HL-60 (cell line): ENCODE results near the gene SNRNP25. TPM values are rescaled to one million over a fixed set of nuclear protein-coding genes. Genes with fewer than 3 reads are reported as not detected.

ENCODE experiments used
- microRNA-seq: library from miRNA; unstranded; fragments of <30 nt; microRNA quantifications from one replicate; pipeline ENCODE4, GENCODE V29; 2018

The SNRNP25 gene

Small RNA genes lying within 50 kb of the gene (microRNA-seq; reads per million reads assigned to microRNA genes)
- gene MIR6859-4, result not detected
